ENCODE results near the gene CREB3L1.
"Not testable (repeated sequence)": the region's sequence is repeated elsewhere in the genome, so short reads cannot be mapped to it uniquely, and the experiment has no call there.

The CREB3L1 gene

GRCh38 chr11:46302866-46303265 is 25.4 kb downstream of the CREB3L1 start:
- no peaks in the 10 kb centered on the region for H3K9me3 ChIP-seq (ENCODE audit: low read length)
- no peak overlapping the region for H3K27ac ChIP-seq (ENCODE audit: low read depth, low read length)
- H3K27me3 ChIP-seq (ENCODE audit: control insufficient read depth in 1 of 2, insufficient read depth in 2 of 2, low read length in 2 of 2) = no peaks in the 10 kb centered on the region
- H3K4me3 ChIP-seq (ENCODE audit: low read depth in 1 of 2, low read length in 2 of 2) = no peak overlapping the region
- H3K36me3 ChIP-seq (ENCODE audit: insufficient read depth, low read length) = no peaks in the 10 kb centered on the region
- H3K4me1 ChIP-seq (ENCODE audit: insufficient read depth, low read length) = no peaks in the 10 kb centered on the region
- no peak overlapping the region for H3K9ac ChIP-seq (ENCODE audit: low read length)

DNA sequence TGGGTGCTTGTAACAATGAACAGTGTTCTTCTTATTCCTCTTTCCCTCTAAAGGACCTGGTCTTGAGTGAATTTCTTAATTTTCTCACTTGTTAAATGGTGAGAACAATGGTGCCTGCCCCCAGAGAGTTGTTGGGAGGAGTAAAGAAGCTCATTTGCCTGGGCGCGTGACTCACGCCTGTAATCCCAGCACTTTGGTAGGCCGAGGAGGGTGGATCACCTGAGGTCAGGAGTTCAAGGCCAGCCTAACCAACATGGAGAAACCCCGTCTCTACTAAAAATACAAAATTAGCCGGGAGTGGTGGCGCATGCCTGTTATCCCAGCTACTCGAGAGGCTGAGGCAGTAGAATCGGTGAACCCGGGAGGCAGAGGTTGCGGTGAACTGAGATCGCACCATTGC is 26.6 kb downstream of the CREB3L1 start:
- not testable (repeated sequence) for H3K4me3 ChIP-seq (ENCODE audit: low read depth in 1 of 2, low read length in 2 of 2); H3K9me3 ChIP-seq (ENCODE audit: low read length); H3K4me1 ChIP-seq (ENCODE audit: insufficient read depth, low read length); H3K36me3 ChIP-seq (ENCODE audit: insufficient read depth, low read length); H3K9ac ChIP-seq (ENCODE audit: low read length); H3K27me3 ChIP-seq (ENCODE audit: control insufficient read depth in 1 of 2, insufficient read depth in 2 of 2, low read length in 2 of 2); H3K27ac ChIP-seq (ENCODE audit: low read depth, low read length)

GRCh38 chr11:46304605-46305179 is 27.2 kb downstream of the CREB3L1 start:
- peaks cover 9% of the 10 kb centered on the region for H3K4me1 ChIP-seq (ENCODE audit: insufficient read depth, low read length)
- H3K4me3 ChIP-seq (ENCODE audit: low read depth in 1 of 2, low read length in 2 of 2) = no peak overlapping the region
- no peaks in the 10 kb centered on the region for H3K36me3 ChIP-seq (ENCODE audit: insufficient read depth, low read length)
- no peaks in the 10 kb centered on the region for H3K27me3 ChIP-seq (ENCODE audit: control insufficient read depth in 1 of 2, insufficient read depth in 2 of 2, low read length in 2 of 2)
- no peak overlapping the region for H3K9ac ChIP-seq (ENCODE audit: low read length)
- H3K9me3 ChIP-seq (ENCODE audit: low read length) = no peaks in the 10 kb centered on the region
- no peak overlapping the region for H3K27ac ChIP-seq (ENCODE audit: low read depth, low read length)

DNA sequence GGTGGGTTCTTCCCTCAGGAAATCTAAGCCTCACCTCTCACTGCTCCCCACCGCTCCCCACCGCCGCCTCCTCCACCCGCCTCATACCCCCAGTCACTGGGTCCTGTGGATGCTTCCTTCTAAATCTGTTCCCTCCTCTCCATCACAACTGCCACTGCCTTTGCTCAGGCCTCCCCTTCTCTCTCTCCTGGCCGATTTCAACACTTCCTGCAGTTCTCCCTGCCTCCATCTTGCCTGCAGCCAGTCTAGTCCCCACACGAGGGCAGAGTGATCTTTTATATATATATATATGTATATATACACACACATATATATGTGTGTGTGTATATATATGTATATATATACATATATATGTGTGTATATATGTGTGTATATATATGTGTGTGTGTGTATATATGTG is 27.8 kb downstream of the CREB3L1 start:
- H3K36me3 ChIP-seq (ENCODE audit: insufficient read depth, low read length) = no peaks in the 10 kb centered on the region
- no peak overlapping the region for H3K9ac ChIP-seq (ENCODE audit: low read length)
- no peaks in the 10 kb centered on the region for H3K27me3 ChIP-seq (ENCODE audit: control insufficient read depth in 1 of 2, insufficient read depth in 2 of 2, low read length in 2 of 2)
- H3K27ac ChIP-seq (ENCODE audit: low read depth, low read length) = no peak overlapping the region
- no peaks in the 10 kb centered on the region for H3K9me3 ChIP-seq (ENCODE audit: low read length)
- no peak overlapping the region for H3K4me3 ChIP-seq (ENCODE audit: low read depth in 1 of 2, low read length in 2 of 2)
- peaks cover 9% of the 10 kb centered on the region for H3K4me1 ChIP-seq (ENCODE audit: insufficient read depth, low read length)

- H3K36me3 ChIP-seq (ENCODE audit: insufficient read depth, low read length) = no peaks in the 10 kb centered on the region
- no peak overlapping the region for H3K27ac ChIP-seq (ENCODE audit: low read depth, low read length)
- H3K4me1 ChIP-seq (ENCODE audit: insufficient read depth, low read length) = peaks cover 9% of the 10 kb centered on the region
- no peak overlapping the region for H3K4me3 ChIP-seq (ENCODE audit: low read depth in 1 of 2, low read length in 2 of 2)
- no peak overlapping the region for H3K9ac ChIP-seq (ENCODE audit: low read length)
- H3K27me3 ChIP-seq (ENCODE audit: control insufficient read depth in 1 of 2, insufficient read depth in 2 of 2, low read length in 2 of 2) = no peaks in the 10 kb centered on the region
- no peaks in the 10 kb centered on the region for H3K9me3 ChIP-seq (ENCODE audit: low read length)
These were observed 28.9 kb downstream of the CREB3L1 start for GRCh38 chr11:46306296-46306853.

- Histone ChIP-seq H3K27ac (ENCODE audit: low read depth, low read length) (no peak overlapping the region), H3K36me3 (ENCODE audit: insufficient read depth, low read length) (no peaks in the 10 kb centered on the region)
These were observed 29.9 kb downstream of the CREB3L1 start for GRCh38 chr11:46307369-46307768.

GRCh38 chr11:46307785-46308341 is 30.4 kb downstream of the CREB3L1 start:
- Histone ChIP-seq H3K27ac (ENCODE audit: low read depth, low read length) (no peak overlapping the region), H3K36me3 (ENCODE audit: insufficient read depth, low read length) (no peaks in the 10 kb centered on the region), H3K9ac (ENCODE audit: low read length) (no peak overlapping the region), H3K4me1 (ENCODE audit: insufficient read depth, low read length) (peaks cover 9% of the 10 kb centered on the region), H3K9me3 (ENCODE audit: low read length) (no peaks in the 10 kb centered on the region), H3K4me3 (ENCODE audit: low read depth in 1 of 2, low read length in 2 of 2) (no peak overlapping the region), H3K27me3 (ENCODE audit: control insufficient read depth in 1 of 2, insufficient read depth in 2 of 2, low read length in 2 of 2) (no peaks in the 10 kb centered on the region)

More at GRCh38 chr11:46307369-46307768, 29.9 kb downstream of the CREB3L1 start:
- Histone ChIP-seq H3K9me3 (ENCODE audit: low read length) (no peaks in the 10 kb centered on the region), H3K4me3 (ENCODE audit: low read depth in 1 of 2, low read length in 2 of 2) (no peak overlapping the region), H3K9ac (ENCODE audit: low read length) (no peak overlapping the region), H3K4me1 (ENCODE audit: insufficient read depth, low read length) (peaks cover 9% of the 10 kb centered on the region), H3K27me3 (ENCODE audit: control insufficient read depth in 1 of 2, insufficient read depth in 2 of 2, low read length in 2 of 2) (no peaks in the 10 kb centered on the region)

DNA sequence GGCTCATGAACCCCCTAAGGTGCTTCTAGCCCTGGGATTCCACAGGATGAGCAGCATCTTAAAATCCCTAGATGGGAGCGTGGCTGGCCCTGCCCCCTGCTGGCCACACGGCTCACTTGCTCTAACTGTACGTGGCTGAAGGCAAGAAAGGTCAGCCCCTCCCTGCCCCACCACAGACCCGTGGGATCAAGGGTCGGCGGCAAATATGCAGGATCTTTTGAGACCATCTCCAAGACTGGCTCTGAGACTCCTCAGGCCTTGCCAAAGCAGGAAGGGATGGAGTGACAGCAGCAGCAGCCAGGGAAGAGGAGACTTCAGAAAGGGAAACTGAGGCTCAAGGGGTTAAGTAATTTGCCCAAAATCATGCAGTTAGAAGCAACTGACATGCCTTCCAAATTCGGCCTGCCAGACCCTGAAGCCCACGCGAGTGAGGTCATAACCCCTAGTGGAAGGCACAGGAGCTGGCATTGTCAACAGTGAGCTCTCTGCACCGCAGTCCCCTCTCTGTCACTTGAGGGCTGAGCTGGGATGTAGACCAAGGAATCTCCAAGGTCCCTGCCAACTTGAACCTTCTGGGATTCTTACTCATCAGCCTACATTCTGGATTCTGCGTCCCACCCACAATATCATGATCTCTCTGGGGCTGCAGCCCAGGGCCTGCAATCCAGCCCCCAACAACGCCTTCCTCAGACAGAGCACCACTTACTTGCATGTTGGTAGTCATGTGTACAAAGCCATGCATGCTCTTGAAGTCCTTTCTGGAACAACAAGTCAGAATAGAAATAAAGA is 31.4 kb downstream of the CREB3L1 start:
- H3K27me3 ChIP-seq (ENCODE audit: control insufficient read depth in 1 of 2, insufficient read depth in 2 of 2, low read length in 2 of 2) = no peaks in the 10 kb centered on the region
- no peak overlapping the region for H3K9ac ChIP-seq (ENCODE audit: low read length)
- peak overlapping the region in 1 of 2 donors; percentile 1 for H3K4me3 ChIP-seq (ENCODE audit: low read depth in 1 of 2, low read length in 2 of 2)
- no peak overlapping the region for H3K27ac ChIP-seq (ENCODE audit: low read depth, low read length)
- peaks cover 9% of the 10 kb centered on the region for H3K4me1 ChIP-seq (ENCODE audit: insufficient read depth, low read length)
- no peaks in the 10 kb centered on the region for H3K9me3 ChIP-seq (ENCODE audit: low read length)
- H3K36me3 ChIP-seq (ENCODE audit: insufficient read depth, low read length) = no peaks in the 10 kb centered on the region

GRCh38 chr11:46309814-46310259 is 32.4 kb downstream of the CREB3L1 start:
- Histone ChIP-seq H3K9me3 (ENCODE audit: low read length) (no peaks in the 10 kb centered on the region), H3K4me3 (ENCODE audit: low read depth in 1 of 2, low read length in 2 of 2) (no peak overlapping the region), H3K27ac (ENCODE audit: low read depth, low read length) (no peak overlapping the region), H3K4me1 (ENCODE audit: insufficient read depth, low read length) (peaks cover 10% of the 10 kb centered on the region), H3K36me3 (ENCODE audit: insufficient read depth, low read length) (no peaks in the 10 kb centered on the region), H3K9ac (ENCODE audit: low read length) (no peak overlapping the region), H3K27me3 (ENCODE audit: control insufficient read depth in 1 of 2, insufficient read depth in 2 of 2, low read length in 2 of 2) (no peaks in the 10 kb centered on the region)

- no peak overlapping the region for H3K4me3 ChIP-seq (ENCODE audit: low read depth in 1 of 2, low read length in 2 of 2)
- no peaks in the 10 kb centered on the region for H3K9me3 ChIP-seq (ENCODE audit: low read length)
- peaks cover 5% of the 10 kb centered on the region for H3K36me3 ChIP-seq (ENCODE audit: insufficient read depth, low read length)
- no peaks in the 10 kb centered on the region for H3K27me3 ChIP-seq (ENCODE audit: control insufficient read depth in 1 of 2, insufficient read depth in 2 of 2, low read length in 2 of 2)
- no peak overlapping the region for H3K9ac ChIP-seq (ENCODE audit: low read length)
- no peak overlapping the region for H3K27ac ChIP-seq (ENCODE audit: low read depth, low read length)
- peaks cover 3% of the 10 kb centered on the region for H3K4me1 ChIP-seq (ENCODE audit: insufficient read depth, low read length)
These were observed 37.7 kb downstream of the CREB3L1 start for GRCh38 chr11:46315033-46315738.

All from muscle layer of colon (tissue), 2 donors.